Mesangial cell (primary cell): ENCODE data around the gene ZNF394. TPM values are rescaled to one million over a fixed set of nuclear protein-coding genes. Genes with fewer than 3 reads are reported as not detected.

Experiments
- total RNA-seq: library from RNA; depleted of rRNA; stranded (reverse); fragments of >200 nt; gene quantifications from 2 replicates; pipeline ENCODE4 v1.2.3, GENCODE V29; 2015

Gene ZNF394
- total RNA-seq: 7.7 and 10.8 TPM in 2 replicates

GRCh38 chr7:99499721-99500636 is at the start of gene ZNF394:
ZNF394 (minus strand) TSS chr7:99500281; CDS start chr7:99500093, 188 bp downstream.

GRCh38 chr7:99504603-99505323 is 4.7 kb upstream of the ZNF394 start, which contains the start of gene ZKSCAN5:
ZKSCAN5 (plus strand) TSS chr7:99504662; CDS start chr7:99506045, 1,383 bp downstream.

GRCh38 chr7:99472561-99473314 is 27.3 kb downstream of the ZNF394 start, which contains the start of gene ZNF789:
ZNF789 (plus strand) TSS chr7:99472890; CDS start chr7:99476457, 3,567 bp downstream.

Other genes with a start within 250 kb of the ZNF394 start
- gene MYH16, start 227.4 kb downstream of the ZNF394 start, total RNA-seq: 1.1 TPM in 1 of 2 replicates, not detected in the other
- gene ARPC1A, start 174.4 kb downstream of the ZNF394 start, total RNA-seq: 147 and 185 TPM in 2 replicates
- 348 and 395 TPM in 2 replicates for gene ARPC1B, start 125.6 kb downstream of the ZNF394 start, total RNA-seq
- 23.5 and 58.7 TPM in 2 replicates for gene PDAP1, start 91.7 kb downstream of the ZNF394 start, total RNA-seq
- gene BUD31, start 91.3 kb downstream of the ZNF394 start, total RNA-seq: 65.4 and 79.7 TPM in 2 replicates
- 6.2 and 9.5 TPM in 2 replicates for gene PTCD1, start 61.5 kb downstream of the ZNF394 start, total RNA-seq
- 23.1 and 37.5 TPM in 2 replicates for gene CPSF4, start 61.3 kb downstream of the ZNF394 start, total RNA-seq
- 1,186 and 1,721 TPM in 2 replicates for gene ATP5MF, start 34.1 kb downstream of the ZNF394 start, total RNA-seq
- 3.1 and 7.5 TPM in 2 replicates for gene ZNF789, start 27.4 kb downstream of the ZNF394 start, total RNA-seq
- gene ZKSCAN5, start 4.4 kb upstream of the ZNF394 start, total RNA-seq: 5.4 and 6.8 TPM in 2 replicates
- gene FAM200A, start 51.8 kb upstream of the ZNF394 start, total RNA-seq: 2.6 and 3.9 TPM in 2 replicates
- gene ZNF655, start 58.4 kb upstream of the ZNF394 start, total RNA-seq: 48.9 and 53.7 TPM in 2 replicates
- 0.51 and 0.65 TPM in 2 replicates for gene TMEM225B, start 98.0 kb upstream of the ZNF394 start, total RNA-seq
- 7.3 and 8.4 TPM in 2 replicates for gene ZSCAN25, start 116.7 kb upstream of the ZNF394 start, total RNA-seq
- 0.16 and 3.4 TPM in 2 replicates for gene CYP3A5, start 179.7 kb upstream of the ZNF394 start, total RNA-seq
- not detected in 2 replicates for gene CYP3A7, start 234.9 kb upstream of the ZNF394 start, total RNA-seq